Breast epithelium (tissue), 4 donors: Measurements from ENCODE around the gene AURKB. TPM values are rescaled to one million over a fixed set of nuclear protein-coding genes. Genes with fewer than 3 reads are reported as not detected.

ENCODE experiments used
- DNase-seq, 2 donors: peaks; one replicate each; pipeline ENCODE4 v3.0.0-alpha.2; 2019; ENCODE audit warnings: low spot score in 2 of 2
- H3K27ac ChIP-seq, 2 donors: fragments of 200-600 bp; sonication (generic) in 1 of 2; one replicate each; pipeline ENCODE4 v1.5.1; 2016 to 2019; ENCODE audit warnings: mild to moderate bottlenecking in 1 of 2
- H3K27me3 ChIP-seq, 2 donors: fragments of 200-600 bp; sonication (generic) in 1 of 2; one replicate each; pipeline versions ENCODE4 v1.5.1 to v1.6.0; 2017 to 2019; ENCODE audit warnings: control low read depth in 1 of 2, mild to moderate bottlenecking in 1 of 2
- H3K36me3 ChIP-seq: fragments of 200-600 bp; one replicate; pipeline ENCODE4 v1.5.1; 2019
- H3K4me1 ChIP-seq, 2 donors: fragments of 200-600 bp; sonication (generic); one replicate each; pipeline ENCODE4 v1.5.1; 2016 to 2019; ENCODE audit warnings: control low read depth in 1 of 2
- H3K4me3 ChIP-seq, 3 donors: fragments of 200-600 bp; sonication (generic); 1 replicate in 2 of 3; 2 replicates in 1 of 3; pipeline ENCODE4 v1.5.1; 2016 to 2019; ENCODE audit warnings: mild to moderate bottlenecking in 3 of 3, moderate library complexity in 2 of 3
- H3K9me3 ChIP-seq, 2 donors: fragments of 200-600 bp; sonication (generic) in 1 of 2; one replicate each; pipeline ENCODE4 v1.5.1; 2016 to 2019; ENCODE audit warnings: control low read depth in 1 of 2
- CTCF ChIP-seq, 3 donors: fragments of 450-650 bp; IDR thresholded peaks; one replicate each; pipeline ENCODE4 v1.5.1; 2016 to 2017; ENCODE audit warnings: antibody characterized with exemption in 3 of 3, mild to moderate bottlenecking in 3 of 3, moderate library complexity in 3 of 3
- POLR2A ChIP-seq: fragments of 450-650 bp; IDR thresholded peaks from one replicate; pipeline ENCODE4 v1.6.1; 2016; ENCODE audit warnings: antibody characterized with exemption, mild to moderate bottlenecking, moderate library complexity
- POLR2AphosphoS5 ChIP-seq, 3 donors: sonication (generic); formaldehyde crosslinking; IDR thresholded peaks; one replicate each; pipeline ENCODE4 v1.6.1; 2017; ENCODE audit warnings: antibody characterized with exemption in 3 of 3
- intact Hi-C: fragments of 100-400 bp; cut with DNase I; formaldehyde crosslinking; loops from one replicate; pipeline ENCODE4 v1.15.1; 2023; ENCODE audit warnings: low total_unique reads
- total RNA-seq, 3 donors: library from RNA; depleted of rRNA; stranded (reverse); fragments of >200 nt; gene quantifications; one replicate each; pipeline ENCODE4 v1.1.0, GENCODE V29; 2016

Gene AURKB
- total RNA-seq, 3 donors from 2014 or later: 0.44 to 3.8 (median 1.6) TPM

- no peaks in the 10 kb centered on the region for H3K36me3 ChIP-seq
- H3K4me3 ChIP-seq: peak overlapping the region; percentile 48 to 66 (median 63)
- H3K4me1 ChIP-seq: no peaks in the 10 kb centered on the region
- H3K27ac ChIP-seq: peak overlapping the region; percentile 52 to 87
- no peak for DNase-seq
- TF ChIP-seq POLR2AphosphoS5 (IDR thresholded peaks at IDR 0.05) (no peak), POLR2A (no peak), CTCF (IDR thresholded peaks at IDR 0.05) (no peak)
- no peaks in the 10 kb centered on the region for H3K9me3 ChIP-seq
- intact Hi-C loops: loop anchor here (10.0 kb wide), 1 partner anchor 76 kb away; no protein-coding TSS in a partner anchor
- no peaks in the 10 kb centered on the region for H3K27me3 ChIP-seq
Observed at GRCh38 chr17:8210761-8211458, 535 bp upstream of the AURKB start.

- H3K27me3 ChIP-seq: no peaks in the 10 kb centered on the region
- H3K4me1 ChIP-seq: no peaks in the 10 kb centered on the region
- H3K36me3 ChIP-seq: no peaks in the 10 kb centered on the region
- H3K4me3 ChIP-seq: no peak overlapping the region
- intact Hi-C loops: no loop called here
- no peak for DNase-seq
- H3K27ac ChIP-seq: no peak overlapping the region
- no peaks in the 10 kb centered on the region for H3K9me3 ChIP-seq
- TF ChIP-seq CTCF (IDR thresholded peaks at IDR 0.05) (no peak), POLR2AphosphoS5 (IDR thresholded peaks at IDR 0.05) (no peak), POLR2A (no peak)
Observed at GRCh38 chr17:8206536-8206935, 3.8 kb downstream of the AURKB start.

- Histone ChIP-seq H3K27ac (no peak overlapping the region), H3K4me1 (no peaks in the 10 kb centered on the region), H3K36me3 (no peaks in the 10 kb centered on the region), H3K27me3 (no peaks in the 10 kb centered on the region), H3K9me3 (no peaks in the 10 kb centered on the region), H3K4me3 (no peak overlapping the region)
- intact Hi-C loops: no loop called here
- TF ChIP-seq POLR2A (no peak), POLR2AphosphoS5 (IDR thresholded peaks at IDR 0.05) (no peak), CTCF (IDR thresholded peaks at IDR 0.05) (no peak)
- DNase-seq: no peak
Observed at GRCh38 chr17:8204761-8205555, 5.4 kb downstream of the AURKB start.

GRCh38 chr17:8192070-8192815 is 18.1 kb downstream of the AURKB start:
- Histone ChIP-seq H3K9me3 (no peaks in the 10 kb centered on the region), H3K4me3 (peak overlapping the region; percentile 35 to 58 (median 38)), H3K4me1 (peaks cover 0 to 10% of the 10 kb centered on the region in 2 donors), H3K27me3 (no peaks in the 10 kb centered on the region), H3K36me3 (no peaks in the 10 kb centered on the region), H3K27ac (peak overlapping the region; percentile 68 to 93)
- DNase-seq: peak; percentile 74 to 85
- TF ChIP-seq CTCF (IDR thresholded peaks at IDR 0.05) (no peak), POLR2AphosphoS5 (IDR thresholded peaks at IDR 0.05) (peak in 2 of 3 donors; percentile 76 to 78), POLR2A (peak; percentile 67)
- intact Hi-C loops: no loop called here
